Stimulated activated CD8-positive, alpha-beta memory T cell treated with anti-CD3 and anti-CD28 coated beads, Interleukin-12 subunit alpha, Interleukin-12 subunit beta, amount 100 ng/mL, for 4 hours (primary cell): ENCODE data around the gene YES1.

Source experiments
- DNase-seq: peaks from one replicate; pipeline ENCODE4 v3.0.0-alpha.2; 2020; ENCODE audit warnings: low read depth

YES1 gene

DNA sequence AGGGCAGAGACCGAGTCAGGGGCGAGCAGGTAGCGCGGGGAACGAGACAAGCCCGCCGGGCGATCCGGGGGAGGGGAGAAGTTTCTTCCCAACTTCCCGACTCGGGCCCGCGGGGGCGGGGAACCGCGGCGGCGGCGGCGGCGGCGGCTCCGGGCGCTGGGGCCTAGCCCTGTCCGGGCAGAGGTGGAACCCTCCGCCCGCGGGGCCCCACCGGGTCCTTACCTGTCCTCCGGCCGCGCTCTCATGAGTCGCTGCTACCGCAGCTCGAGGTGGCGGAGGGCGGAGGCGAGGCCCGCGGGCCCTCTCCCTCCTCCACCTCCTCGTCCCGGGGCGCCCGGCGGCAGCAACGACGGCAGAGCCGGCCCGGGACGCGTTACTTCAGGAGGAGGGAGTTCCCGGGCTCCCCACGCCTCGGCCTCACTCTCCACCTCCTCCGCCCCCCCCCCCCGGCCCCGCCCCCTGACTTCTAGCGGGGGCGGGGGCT lies at the start of gene YES1:
TSS of gene YES1 (minus strand) at position 351 of the 484 bp plus-strand sequence. CDS start 55,415 bp downstream, outside the sequence.
- peak; percentile 5 for DNase-seq

DNA sequence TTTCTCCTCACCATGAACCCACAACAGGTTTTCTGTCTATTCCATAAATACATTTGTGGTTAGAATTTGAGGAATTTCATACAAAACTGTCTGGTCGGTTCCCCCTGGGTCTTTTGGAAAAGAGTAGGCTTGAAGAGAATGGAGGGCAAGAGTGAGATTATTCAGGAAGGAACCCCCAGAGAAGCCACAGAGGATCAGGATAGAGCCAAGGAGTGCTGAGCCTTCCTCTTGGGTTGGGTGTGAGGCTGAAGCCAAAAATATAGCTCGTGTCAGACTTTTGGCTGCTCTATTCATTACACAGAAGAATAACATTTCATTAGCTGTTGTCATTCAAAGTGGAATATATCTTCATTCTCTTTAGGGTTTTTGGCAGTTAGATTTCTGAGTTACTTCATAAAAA lies 45.9 kb upstream of the YES1 start:
- DNase-seq = no peak

DNA sequence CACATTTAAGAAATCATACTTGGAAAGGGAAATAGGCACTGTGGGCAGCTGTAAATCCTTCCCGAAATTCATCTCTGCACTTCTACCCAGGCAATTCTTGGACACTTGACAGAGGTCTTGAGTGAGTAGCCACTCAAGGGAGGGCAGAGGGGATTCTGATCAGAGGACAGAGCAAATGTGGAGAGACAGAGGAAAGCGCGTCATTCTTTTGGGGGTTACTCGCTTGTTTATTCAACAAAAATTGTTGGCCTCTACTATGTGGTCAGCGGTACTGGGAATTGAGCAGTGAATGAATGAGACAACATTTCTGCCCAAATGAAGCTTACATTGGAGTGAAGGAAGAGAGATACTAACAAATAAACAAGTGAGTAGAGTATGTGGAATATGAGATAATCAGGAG lies 41.4 kb upstream of the YES1 start:
- DNase-seq = no peak

DNA sequence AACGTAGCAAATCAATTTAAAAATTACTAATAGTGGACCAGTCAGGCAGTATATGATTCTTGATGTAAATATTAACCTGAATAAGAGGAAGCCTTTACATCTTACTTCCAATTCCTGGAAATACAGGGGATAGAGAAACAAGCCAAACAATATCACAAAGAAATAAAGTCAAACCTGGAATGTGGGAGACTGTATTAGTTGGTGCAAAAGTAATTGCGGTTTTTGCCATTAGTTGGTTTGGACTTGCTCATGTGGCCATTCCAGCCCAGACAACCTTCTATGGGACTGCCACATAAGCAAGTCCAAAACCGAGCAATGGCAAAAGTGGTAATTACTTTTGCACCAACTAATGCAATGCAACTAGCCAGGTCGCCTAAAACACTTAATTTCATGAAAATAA lies 38.9 kb upstream of the YES1 start:
- no peak for DNase-seq

DNA sequence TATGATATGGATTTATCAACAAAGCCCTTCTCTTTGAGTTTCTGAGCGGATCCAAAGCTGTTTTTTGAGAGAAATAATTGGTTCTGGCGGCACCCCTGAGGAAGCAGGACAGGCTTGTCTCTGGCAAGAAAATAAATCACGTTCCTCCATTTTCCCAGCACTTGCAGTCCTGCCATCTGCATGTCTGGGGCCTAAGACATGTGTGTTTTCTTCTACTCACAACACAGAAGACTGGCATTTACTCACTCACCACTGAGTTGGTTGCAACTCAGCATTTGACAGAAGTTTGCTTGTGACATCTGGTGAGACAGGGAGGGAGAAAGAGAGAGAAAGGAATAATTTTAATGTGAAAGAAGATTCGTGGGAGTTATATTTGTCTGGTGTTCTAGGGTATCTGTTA lies 37.0 kb upstream of the YES1 start:
- no peak for DNase-seq

DNA sequence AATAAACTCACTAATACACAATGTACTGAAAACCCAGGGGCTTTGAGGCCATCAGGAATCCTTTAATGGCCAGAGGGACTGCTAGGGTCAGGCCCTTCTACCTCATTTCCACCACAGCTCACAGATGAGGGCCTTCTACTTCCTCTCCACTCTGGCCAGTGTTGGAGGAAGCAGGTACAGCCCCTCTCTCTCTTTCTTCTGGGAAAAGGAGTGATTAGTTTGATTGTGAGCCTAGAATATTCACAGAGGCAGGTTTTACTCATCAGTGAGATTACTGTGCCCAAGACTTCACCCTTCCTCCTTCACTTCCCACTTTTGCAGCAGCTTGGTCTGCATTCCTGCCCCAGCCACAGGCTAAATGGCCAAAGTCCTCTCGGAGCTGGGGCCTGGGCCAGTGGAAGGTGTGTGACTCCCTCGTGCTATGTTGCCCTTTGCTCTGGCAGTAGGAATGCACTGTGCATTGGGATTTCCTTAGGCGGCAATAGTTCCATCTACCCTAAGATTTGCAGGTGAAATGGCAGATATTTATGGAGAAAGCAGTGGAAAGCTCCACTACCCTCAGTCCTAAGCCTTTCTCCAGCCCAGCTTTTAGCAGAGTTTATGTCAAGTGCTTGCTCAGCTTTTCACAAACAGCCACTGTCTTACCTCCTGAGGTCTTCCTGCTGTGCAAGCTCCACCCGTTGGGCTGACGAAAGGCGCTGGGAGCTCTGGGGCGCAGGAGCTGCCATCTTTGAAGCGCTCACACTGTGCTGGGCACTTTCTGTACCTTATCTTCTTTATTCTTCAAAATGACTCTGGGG lies 36.2 kb upstream of the YES1 start:
- no peak for DNase-seq

DNA sequence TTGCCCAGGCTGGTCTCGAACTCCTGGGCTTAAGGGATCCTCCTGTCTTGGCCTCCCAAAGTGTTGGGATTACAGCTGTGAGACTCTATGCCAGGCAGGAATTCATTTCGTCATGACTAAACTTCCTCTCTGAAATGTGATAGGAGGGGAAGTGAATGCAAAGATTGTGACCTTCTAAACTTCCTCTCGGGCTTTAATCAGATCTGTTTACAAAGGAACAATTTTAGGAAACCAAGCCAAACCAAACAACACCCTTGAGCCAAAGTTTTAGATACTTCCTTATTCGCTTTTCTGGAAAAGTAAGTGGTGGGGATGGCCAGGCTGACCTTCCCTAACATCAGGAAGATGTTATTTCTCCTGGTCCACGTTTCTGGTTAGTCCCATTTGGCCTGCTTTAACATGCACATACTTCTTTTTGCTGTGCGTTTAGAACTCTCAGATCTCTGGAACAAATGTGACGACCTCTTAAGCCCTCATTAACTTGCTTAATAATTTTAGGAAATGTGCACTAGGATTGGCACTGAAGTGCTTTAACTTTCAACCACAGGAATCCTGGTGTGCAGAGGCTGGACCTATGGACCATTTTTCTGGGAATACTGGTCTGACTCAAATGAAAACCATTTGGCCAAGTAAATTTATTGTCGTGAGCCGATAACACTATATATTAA lies 33.2 kb upstream of the YES1 start:
- DNase-seq = no peak

DNA sequence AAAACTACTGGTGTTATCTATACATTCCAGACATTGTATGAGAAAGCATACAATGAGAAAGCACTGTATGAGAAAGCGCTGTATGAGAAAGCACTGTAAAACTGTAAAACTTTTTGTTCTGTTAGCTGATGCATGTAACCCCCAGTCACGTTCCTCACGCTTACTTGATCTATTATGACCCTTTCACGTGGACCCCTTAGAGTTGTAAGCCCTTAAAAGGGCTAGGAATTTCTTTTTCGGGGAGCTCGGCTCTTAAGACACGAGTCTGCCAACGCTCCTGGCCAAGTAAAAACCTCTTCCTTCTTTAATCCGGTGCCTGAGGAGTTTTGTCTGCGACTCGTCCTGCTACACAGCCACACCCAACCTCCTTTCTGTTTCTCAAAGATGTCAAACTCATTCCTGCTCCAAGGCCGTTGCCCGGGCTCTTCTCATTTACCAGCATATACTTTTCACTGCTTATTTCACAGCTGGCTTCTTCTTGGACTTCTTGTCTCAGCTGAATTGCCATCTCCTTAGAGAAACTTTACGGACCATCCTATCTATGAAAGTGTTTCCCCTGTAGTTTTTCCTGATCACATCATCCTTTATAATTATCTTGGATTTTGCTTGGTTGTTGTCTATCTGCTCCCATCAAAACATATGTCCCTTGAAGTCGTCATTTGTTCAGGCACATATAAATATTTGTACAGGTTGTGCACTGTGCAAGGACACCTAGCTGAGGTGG lies 29.8 kb upstream of the YES1 start:
- DNase-seq = no peak

DNA sequence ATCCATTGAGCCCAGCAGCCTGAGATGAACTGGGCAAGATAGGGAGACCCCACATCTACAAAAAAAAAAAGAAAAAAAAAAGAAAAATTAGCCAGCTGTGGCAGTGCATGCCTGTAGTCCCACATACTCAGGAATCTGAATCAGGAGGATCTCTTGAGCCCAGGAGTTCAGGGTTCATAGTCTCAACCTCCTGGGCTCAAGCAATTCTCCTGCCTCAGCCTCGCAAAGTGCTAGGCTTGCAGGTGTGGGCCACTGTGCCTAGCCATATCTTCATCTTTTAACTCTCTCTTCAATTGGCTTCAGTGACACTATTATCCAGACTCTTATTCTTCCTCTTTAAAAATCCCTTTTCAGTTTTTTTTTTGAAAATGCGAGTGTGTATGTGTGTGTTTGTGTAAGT lies 28.5 kb upstream of the YES1 start:
- no peak for DNase-seq

DNA sequence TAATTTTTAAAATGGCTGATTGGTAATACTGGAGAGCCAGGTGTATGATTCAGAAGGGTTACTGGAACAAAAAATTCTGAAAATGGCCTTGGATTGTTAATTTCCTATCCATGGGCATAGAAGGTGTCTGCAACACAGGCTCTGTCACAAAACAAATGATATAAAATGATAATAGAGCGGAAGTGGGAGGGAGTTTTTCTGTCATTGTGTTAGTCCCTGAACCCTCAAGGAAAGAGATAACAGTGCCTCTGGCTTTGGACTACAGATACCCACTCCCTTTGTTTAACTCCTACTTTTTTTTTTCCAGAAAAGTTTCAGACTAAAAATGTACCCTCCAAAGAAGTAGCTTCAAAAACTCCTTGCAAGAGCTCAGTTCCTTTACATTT lies 28.0 kb upstream of the YES1 start:
- no peak for DNase-seq

DNA sequence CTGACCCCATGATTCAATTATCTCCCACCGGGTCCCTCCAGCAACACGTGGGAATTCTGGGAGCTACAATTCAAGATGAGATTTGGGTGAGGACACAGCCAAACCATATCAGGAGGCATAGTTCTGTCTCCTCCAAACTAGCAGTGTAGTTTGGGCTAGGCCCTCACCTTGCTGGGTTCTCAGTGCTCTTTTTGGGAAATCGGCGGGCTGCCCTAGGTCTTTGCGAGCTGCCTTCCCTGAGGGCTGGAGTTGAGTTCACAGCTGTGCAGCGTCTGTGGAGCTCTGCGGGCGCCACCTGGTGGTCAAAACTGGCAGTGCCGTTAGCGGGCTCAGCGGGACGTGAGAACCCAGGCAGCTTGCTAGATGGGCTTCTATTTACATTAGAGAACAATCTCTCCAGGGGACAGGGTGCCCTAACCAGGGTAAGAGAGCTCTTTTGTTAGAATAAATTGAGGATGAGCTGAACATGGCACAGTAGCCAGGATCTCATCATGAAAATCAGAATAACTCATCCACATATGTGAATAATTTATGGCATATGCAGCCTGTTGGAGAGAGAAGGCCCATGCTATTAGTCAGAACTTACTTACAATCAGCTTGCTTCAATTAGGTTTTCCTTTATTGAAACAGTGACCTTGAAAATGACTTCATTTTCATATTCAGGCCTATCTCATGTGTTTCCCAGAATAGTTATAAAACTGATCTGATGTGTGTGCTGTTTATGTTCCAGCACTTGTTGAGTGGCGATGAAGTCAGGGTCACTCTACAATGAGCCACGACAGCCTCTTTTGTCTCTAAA lies 27.4 kb upstream of the YES1 start:
- peak; percentile 71 for DNase-seq

DNA sequence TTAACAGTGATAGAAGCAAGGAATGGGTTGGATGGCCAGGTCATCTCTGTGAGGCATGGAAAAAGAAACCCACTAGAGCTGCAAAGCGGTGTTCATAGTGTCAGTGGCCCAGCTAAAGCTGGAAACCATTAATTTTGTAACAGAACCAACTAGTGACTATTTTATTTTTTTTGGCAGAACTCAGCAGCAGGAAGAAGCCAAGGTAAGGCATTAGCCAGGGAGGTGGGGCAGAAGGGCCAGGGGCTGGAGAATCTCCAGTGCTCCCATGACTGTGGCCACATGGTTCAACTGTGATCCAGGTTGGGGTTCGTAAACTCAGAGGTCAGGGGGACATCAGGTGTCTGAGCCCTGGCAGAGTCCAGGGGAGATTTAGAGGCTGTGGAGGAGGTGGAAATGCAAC lies 25.9 kb upstream of the YES1 start:
- DNase-seq = no peak

DNA sequence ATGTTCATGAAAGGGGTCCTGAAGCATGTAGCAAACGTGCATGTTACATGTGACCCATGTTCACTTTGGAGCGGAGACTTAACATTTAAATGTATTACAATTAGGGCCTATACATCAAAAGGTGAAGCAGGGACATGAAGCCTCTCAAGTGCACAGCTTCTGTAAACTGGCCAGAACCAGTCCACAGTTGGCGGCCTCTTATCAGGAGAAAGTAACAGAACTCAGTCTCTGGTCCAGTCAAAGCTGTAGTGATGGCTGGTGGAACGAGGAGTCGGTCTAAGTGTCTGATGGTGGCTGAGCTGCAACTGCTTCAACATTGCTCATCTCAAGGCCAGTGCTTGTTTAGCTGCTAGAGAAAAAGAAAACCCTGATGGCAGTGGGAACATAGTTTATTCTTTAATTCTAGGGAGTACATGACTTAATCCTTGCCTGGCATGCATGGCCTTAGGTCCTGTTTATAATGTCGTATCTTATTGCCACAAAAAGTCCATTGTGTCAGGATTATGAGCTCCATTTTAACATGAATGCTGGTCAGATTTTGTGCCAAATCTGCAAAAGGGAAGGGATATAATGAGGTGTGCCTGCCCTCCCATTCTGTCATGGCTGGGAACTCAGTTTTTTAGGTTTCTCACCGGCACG lies 22.2 kb upstream of the YES1 start:
- DNase-seq = no peak

DNA sequence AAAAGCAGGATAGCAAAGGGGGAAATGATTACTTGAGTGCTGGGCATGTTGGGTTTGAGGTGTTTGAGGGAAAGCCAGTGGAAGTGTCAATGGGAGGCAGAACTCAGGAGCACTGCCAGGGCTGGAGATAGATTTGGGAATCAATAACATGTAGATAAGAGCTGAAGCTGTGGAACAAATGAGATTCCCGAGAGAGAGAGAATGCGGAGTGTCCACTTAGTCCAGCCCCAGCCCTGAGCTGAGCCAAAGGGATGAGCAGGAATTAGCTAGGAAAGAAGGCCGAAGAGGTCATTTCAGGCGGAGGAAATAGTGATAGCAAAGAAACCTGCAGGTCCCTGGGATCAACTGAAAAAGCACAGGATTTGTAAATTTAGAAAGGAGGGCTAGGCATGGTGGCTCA lies 21.2 kb upstream of the YES1 start:
- DNase-seq = no peak

DNA sequence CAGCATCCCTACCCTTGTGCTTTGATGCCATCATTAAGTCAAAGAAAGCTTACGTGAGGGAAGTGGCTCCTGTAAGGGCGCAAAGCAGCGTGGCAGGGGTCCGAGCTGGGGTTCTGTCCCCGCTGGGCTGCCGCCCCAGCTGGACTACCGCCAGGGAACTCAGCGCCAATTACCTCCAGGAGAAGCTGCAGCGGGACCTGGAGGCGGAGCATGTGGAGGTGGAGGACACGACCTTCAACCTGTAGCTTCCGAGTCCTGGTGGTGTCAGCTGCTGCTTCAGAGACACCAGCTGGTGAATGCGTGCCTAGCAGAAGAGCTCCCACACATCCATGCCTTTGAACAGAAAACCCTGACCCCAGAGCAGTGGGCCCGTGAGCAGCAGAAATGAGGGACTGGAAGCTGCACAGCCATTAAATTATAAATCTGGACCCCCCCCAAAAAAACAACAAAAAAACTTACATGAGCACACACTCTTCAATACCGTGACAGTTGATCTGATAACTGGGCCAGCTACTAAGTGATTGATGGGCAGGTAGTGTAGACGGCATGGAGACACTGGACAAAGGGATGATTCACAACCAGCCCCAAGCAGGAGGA lies 20.1 kb upstream of the YES1 start:
- DNase-seq = no peak

DNA sequence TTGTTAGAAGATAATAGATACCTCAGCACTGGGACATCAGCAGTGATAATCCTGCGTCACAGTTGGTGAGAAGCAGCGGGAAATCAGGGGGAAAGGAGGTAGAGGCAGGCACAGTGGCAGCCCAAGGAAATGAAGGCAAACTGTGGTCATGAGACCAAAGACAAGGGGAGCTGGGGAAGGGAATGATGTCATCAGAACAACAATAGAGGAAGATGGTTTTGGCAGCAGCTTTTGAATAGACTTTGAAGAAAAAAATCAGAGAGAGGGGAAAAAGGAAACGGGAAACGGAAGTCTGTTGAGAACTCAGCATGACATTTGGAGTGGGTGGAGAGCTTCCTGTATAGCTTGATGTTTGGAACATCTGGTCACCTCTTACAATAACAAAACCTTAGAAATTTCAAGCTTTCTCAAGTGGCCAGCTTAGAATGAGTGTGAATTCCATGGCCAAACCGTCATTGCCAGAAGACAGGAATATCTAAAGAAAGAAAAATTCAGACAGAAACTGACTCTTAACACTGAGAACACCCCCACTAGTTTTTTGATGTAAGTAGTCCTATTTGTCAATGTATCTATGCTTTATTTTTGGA lies 18.4 kb upstream of the YES1 start:
- DNase-seq = no peak

DNA sequence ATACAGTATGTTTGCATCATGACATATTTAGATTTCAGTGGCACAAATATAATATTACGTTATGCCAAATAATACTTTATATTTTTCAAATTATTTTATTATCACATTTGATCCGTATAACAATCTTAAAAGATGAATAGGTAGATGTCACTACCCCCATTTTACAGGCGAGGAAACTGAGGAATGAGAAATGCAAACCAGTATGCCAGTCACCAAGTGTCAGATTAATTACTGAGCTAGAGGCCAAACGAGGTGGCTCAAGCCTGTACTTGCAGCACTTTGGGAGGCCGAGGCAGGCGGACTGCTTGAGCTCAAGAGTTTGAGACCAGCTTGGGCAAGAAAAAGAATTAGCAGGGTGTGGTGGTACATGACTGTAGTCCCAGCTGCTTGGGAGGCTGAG lies 17.4 kb upstream of the YES1 start:
- no peak for DNase-seq

DNA sequence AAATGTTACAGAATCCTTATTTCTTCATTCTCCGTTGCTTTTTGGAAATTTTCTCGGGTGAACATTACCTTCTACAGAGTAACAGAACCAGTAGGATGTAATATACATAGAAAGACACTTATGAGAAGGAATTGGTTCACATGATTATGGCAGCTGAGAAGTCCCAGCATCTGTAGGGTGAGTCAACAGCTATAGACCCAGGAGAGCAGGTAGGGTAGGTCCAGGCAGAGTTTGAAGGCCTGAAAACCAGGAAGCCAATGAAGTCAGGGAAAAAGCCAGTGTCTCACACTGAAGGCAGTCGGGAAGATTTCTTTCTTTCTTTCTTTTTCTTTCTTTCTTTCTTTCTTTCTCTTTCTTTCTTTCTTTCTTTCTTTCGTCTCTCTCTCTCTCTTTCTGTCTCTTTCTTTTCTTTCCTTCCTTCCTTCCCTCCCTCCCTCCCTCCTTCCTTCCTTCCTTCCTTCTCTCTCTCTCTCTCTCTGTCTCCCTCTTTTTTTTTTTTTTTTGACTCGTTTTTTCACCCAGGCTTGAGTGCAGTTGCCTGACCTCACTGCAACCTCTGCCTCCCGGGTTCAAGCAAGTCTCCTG lies 15.1 kb upstream of the YES1 start:
- DNase-seq = no peak

DNA sequence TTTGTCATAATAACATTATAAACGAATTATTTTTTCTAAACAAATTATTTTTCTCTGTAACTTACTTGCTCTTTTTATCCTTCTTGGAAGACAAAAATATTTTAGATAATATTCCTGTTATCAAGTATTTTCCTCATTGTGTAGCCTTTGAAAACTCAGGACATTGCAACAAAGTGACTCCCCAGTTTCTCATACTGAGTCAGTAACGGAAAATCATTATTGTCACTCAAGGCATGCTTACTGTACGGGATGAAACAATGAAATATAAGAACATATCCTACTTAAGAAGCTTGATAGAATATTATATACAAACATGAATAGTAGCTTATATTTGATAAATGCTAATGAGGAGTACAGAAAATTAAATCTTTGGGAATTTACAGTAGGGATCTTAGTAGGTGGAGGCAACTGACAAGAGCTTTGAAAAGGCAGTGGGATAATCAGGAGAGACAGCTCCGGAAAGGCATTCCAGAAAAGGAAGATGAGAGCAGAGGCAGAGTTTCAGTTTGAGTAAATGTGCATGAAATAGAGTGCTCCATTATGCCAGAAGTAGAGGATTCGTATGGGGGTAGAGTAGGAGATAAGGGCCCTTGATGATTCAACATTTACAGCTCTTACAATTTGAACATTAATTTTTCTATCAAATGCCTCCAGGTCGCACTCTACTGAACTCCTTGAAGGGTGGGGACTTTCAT lies 14.0 kb upstream of the YES1 start:
- DNase-seq = no peak

DNA sequence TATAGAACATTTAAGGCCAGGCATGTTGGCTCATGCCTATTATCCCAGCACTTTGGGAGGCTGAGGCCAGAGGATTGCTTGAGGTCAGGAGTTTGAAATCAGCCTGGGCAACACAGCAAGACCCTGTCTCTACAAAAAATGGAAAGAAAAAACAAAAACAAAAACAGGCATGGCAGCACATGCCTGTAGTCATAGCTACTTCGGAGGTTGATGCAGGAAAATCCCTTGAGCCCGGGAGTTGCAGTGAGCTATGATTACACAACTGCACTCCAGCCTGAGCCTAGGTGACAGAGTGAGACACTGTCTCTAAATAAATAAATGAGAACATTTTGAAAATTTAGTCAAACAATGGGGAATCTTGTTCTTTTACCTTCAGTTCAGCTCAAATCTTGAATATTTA lies 12.1 kb upstream of the YES1 start:
- DNase-seq = no peak
